ENCODE measurements around the gene AFAP1.

DNA sequence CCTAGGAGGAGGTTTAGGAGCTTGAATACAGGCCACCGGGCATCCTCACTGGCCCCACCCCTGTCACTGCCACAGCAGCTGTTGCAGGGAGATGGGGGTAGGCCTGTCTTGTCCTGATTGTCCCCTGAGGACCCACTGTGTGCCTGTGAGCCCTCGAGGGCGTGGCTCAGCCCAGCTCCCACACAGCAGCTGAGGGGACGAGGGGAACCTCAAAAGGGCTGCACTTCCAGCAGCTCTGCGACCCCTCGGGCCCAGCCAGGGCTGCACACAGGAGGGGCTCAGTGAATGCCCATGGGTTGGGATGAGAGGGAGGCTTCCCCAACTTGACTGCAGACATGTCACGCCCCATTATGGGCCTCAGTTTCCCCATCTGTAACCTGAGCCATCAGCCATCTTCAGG, 225.9 kb downstream of the AFAP1 start:
- TF ChIP-seq CTCF (conservative IDR thresholded peaks at IDR 0.05; ENCODE audit: low read depth, low read length) (no peak), SMC3 (IDR thresholded peaks at IDR 0.05; ENCODE audit: low read depth, low read length) (no peak), POLR2A (IDR thresholded peaks at IDR 0.05; ENCODE audit: low read depth, low read length) (no peak)

Measured in IMR-90 (cell line).